ENCODE measurements around the gene CLDN6. TPM values are rescaled to one million over a fixed set of nuclear protein-coding genes. Genes with fewer than 3 reads are reported as not detected.
A peak's percentile ranks its signal among the peaks of the same experiment; 100 is the strongest.

CLDN6 gene
- total and polyA plus RNA-seq, 9 of the 15 experiments (the other 6 are each of a cell fraction or from before 2014, with no cell fraction given): 0.22 to 0.75 (median 0.38) TPM; not detected in 3

- TF ChIP-seq ZNF407 (IDR thresholded peaks at IDR 0.05; ENCODE audit: low read depth) (no peak), NFATC3 (IDR thresholded peaks at IDR 0.05) (no peak), BDP1 (IDR thresholded peaks at IDR 0.05; ENCODE audit: insufficient read depth, insufficient read length) (no peak), TEAD1 (CRISPR knock-in tag; IDR thresholded peaks at IDR 0.05) (peak in 1 of 2 experiments; percentile 84; a peak in 1 of 4 replicates), JUNB (CRISPR knock-in tag; conservative IDR thresholded peaks at IDR 0.05) (no peak), ZNF12 (CRISPR knock-in tag; IDR thresholded peaks at IDR 0.05) (peak; percentile 55; the same call in 1 of the 2 replicates), SMARCB1 (IDR thresholded peaks at IDR 0.05; ENCODE audit: insufficient read length, low read depth) (peak; percentile 79), DIDO1 (tag; IDR thresholded peaks at IDR 0.05; ENCODE audit: low read depth) (no peak), PBX2 (CRISPR knock-in tag; IDR thresholded peaks at IDR 0.05; ENCODE audit: low read depth) (0 out of 2 replicates have a peak, but pooled peaks have one; percentile 0), PBX2 (tag; conservative IDR thresholded peaks at IDR 0.05; ENCODE audit: low read depth) (no peak), BCL6 (CRISPR knock-in tag; IDR thresholded peaks at IDR 0.05) (no peak), POLR2AphosphoS5 (IDR thresholded peaks at IDR 0.05; ENCODE audit: control insufficient read depth, insufficient read depth, low read depth, low read length) (peak; percentile 37), ETV5 (CRISPR knock-in tag; IDR thresholded peaks at IDR 0.05; ENCODE audit: low read depth) (peak; percentile 99), RAD51 (IDR thresholded peaks at IDR 0.05; ENCODE audit: borderline replicate concordance, low read depth) (no peak), HNRNPK (IDR thresholded peaks at IDR 0.05; ENCODE audit: low read depth, low read length, poor library complexity, severe bottlenecking) (no peak), FOXJ3 (CRISPR knock-in tag; IDR thresholded peaks at IDR 0.05) (no peak), SLC30A9 (CRISPR knock-in tag; IDR thresholded peaks at IDR 0.05) (no peak), TBP (optimal IDR thresholded peaks at IDR 0.05; ENCODE audit: low read depth, low read length) (peak; percentile 65)
These were observed 49.0 kb downstream of the CLDN6 start, which contains the start of gene PAQR4 (continued) for GRCh38 chr16:2968738-2969544.

Data from K562 (cell line).